GM18858 (cell line): ENCODE data around the gene RFT1.
"Not testable (repeated sequence)": the region's sequence is repeated elsewhere in the genome, so short reads cannot be mapped to it uniquely, and the experiment has no call there.

Experiments used
- ATAC-seq: cut with Tn5 transposase; IDR thresholded peaks from one replicate; pipeline ENCODE4 v1.9.1; 2021; ENCODE audit not compliant: unreplicated experiment

Gene RFT1

GRCh38 chr3:53163444-53164387 lies 33.5 kb upstream of the RFT1 start:
- no peak for ATAC-seq

GRCh38 chr3:53162672-53163443 lies 32.6 kb upstream of the RFT1 start:
- no peak for ATAC-seq

- ATAC-seq, result no peak
These were observed 31.8 kb upstream of the RFT1 start for GRCh38 chr3:53161820-53162671.

- no peak for ATAC-seq
These were observed 31.2 kb upstream of the RFT1 start for GRCh38 chr3:53161450-53161819.

GRCh38 chr3:53160660-53161449 lies 30.6 kb upstream of the RFT1 start, which contains the start of gene PRKCD:
Gene PRKCD, plus strand, starts transcription at chr3:53161209. Its CDS starts 17,214 bp downstream, at chr3:53178423.
- peak; percentile 27 for ATAC-seq

GRCh38 chr3:53160061-53160659 lies 29.9 kb upstream of the RFT1 start:
- ATAC-seq, result no peak

- ATAC-seq, result no peak
These were observed 29.2 kb upstream of the RFT1 start for GRCh38 chr3:53159156-53160060.

DNA sequence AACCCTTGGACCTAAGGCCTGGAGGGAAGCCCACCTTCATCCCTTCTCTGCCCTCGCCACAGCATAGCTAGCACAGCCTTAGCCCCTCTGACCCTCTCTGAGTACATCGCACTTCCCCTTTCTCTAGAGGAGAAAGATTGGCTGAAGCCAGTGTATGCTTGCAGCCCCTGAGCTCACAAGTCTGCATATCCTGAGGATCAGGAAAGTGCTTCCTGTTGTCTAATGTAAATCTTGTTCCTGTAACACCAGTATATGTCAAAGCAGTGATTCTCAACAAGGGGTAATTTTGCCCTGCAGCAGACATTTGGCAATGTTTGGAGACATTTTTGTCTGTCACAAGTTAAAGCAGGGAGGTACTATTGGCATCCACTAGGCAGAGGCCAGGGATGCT lies 28.5 kb upstream of the RFT1 start:
- ATAC-seq, result no peak

DNA sequence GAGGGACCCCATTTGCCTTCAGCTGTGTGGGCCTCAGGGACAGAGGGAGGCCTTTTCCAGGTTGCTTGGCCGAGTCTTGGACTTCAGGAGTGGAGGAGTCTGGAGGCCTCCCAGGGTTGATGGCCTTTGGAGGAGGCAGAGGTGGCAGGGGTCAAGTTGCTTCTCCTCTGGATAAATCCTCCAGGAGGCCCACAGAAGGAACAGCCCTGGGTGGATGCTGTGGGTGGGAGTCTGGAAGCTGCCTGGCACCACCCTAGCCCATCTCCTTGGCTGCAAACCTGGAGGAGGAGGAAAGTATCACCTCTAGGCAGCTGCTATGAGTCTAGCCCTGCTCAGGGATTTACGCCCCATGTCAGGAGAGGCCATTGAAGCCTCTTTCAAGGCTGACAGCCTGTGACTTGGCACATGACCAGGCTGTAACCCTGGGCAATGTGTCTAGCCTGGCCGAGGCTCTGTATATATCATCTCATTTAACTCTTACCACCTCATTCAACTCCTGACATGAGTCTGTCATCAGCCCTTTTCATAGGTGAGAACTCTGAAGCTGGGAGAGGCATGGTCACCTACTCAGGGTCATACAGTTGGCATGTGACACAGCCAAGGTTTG lies 27.8 kb upstream of the RFT1 start:
- ATAC-seq, result no peak

GRCh38 chr3:53156368-53156834 lies 26.2 kb upstream of the RFT1 start:
- no peak for ATAC-seq

DNA sequence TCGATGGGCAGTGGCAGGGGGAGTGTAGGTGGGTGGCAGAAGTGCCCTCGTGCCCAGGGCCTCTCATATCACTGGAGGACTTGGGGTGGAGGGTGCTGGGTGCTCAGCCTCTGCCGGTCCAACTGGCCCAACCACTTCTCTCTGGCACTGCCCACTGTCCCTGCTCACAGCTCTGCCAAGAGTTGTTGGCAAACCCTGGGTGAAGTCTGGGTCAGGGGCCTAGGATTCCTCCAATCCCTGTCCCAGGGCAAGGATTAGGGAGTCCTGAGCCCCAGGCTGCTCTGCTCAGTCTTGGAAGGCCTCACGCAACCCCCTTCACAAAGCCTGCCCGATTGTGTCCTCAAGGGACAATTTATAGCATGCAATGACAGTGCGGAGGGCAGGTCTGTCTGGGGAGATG lies 25.5 kb upstream of the RFT1 start:
- ATAC-seq, result no peak

GRCh38 chr3:53154881-53155285 lies 24.6 kb upstream of the RFT1 start:
- no peak for ATAC-seq

DNA sequence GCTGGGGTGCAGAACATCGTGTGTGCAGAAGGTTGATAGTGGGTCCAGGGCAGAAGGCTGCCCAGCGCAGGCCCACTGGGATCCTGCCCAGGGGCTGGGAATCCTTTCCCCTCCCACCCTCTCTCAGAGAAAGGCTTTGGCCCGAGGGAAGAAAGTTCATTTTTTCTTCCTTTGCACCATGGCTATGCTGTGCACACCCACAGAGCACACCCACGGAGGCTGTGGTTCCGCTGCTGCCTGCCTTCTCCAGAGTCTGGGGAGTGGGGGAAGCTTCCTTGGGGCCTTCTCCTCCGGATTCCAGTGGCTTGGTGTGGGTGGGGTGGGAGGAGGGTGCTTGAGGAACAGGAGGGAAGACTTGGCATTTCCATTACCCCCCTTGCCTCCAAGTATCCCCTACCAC lies 23.7 kb upstream of the RFT1 start:
- no peak for ATAC-seq

GRCh38 chr3:53153264-53153823 lies 23.1 kb upstream of the RFT1 start:
- ATAC-seq, result no peak

GRCh38 chr3:53151870-53152660 lies 21.8 kb upstream of the RFT1 start:
- ATAC-seq, result no peak

DNA sequence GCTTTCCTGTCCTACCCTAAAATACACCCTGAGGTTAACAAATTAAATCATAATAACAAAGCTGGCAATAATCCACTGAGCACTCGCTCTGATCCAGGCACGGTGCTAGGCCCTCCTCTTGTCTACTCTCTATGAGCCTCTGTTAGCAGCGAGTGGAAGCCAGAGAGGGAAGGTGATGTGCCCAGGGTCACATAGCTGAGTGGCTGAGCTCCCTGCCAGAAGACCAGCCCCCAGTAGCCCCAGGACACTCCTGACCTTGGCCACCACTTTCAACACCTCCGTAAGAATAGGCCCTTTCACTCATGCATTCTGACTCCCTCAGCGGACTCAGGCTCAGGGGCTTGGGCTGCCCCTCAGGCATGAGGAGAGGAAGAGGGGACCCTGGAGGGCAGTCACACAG lies 21.2 kb upstream of the RFT1 start:
- no peak for ATAC-seq

DNA sequence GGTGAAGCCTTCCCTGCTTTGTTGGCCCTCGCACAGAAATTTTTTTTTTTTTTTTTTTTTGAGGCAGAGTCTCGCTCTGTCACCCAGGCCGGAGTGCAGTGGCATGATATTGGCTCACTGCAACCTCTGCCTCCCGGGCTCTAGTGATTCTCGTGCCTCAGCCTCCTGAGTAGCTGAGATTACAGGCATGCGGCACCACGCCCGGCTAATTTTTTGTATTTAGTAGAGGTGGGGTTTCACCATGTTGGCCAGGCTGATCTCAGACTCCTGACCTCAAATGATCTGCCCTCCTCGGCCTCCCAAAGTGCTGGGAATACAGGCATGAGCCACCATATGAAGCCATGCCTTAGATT lies 20.8 kb upstream of the RFT1 start:
- not testable (repeated sequence) for ATAC-seq
